ENCODE results near the gene BTNL9. TPM values are rescaled to one million over a fixed set of nuclear protein-coding genes. Genes with fewer than 3 reads are reported as not detected.
"Not testable (repeated sequence)": the region's sequence is repeated elsewhere in the genome, so short reads cannot be mapped to it uniquely, and the experiment has no call there.

BTNL9 gene
- total RNA-seq (2014; rRNA removed; shearing (Covaris generic)): 1.0 TPM in 2 replicates
- polyA plus RNA-seq (2014; cell fraction: nucleus; rRNA removed): 4.2 and 8.6 TPM in 2 replicates

- DNase-seq (ENCODE audit: extremely low read depth, low read depth): no peak
Observed at GRCh38 chr5:181039931-181040630, at the start of gene BTNL9. Gene BTNL9, plus strand, starts transcription at chr5:181040266. Its CDS starts 5,224 bp downstream, at chr5:181045490.

- DNase-seq (ENCODE audit: extremely low read depth, low read depth): no peak
Observed at GRCh38 chr5:180990882-180991242, 49.2 kb upstream of the BTNL9 start.

DNA sequence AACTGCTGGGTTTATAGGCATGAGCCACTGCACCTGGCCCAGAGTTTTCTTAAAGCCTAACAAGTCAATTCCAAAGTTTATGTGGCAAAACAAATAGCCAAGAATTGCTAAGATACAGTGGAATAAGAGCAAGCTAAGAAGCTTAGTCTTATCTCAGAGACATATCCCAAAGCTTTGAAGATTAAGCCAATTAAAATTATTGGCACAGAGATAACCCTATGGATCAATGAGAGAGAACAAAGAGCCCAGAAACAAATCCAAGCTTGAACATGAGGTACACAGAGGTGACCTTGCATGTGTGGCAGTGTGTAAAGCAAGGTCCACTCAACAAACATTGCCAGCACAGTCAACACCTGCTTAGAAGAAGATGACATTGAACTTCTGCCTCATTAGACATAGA is 38.1 kb upstream of the BTNL9 start:
- DNase-seq (ENCODE audit: extremely low read depth, low read depth): no peak

DNA sequence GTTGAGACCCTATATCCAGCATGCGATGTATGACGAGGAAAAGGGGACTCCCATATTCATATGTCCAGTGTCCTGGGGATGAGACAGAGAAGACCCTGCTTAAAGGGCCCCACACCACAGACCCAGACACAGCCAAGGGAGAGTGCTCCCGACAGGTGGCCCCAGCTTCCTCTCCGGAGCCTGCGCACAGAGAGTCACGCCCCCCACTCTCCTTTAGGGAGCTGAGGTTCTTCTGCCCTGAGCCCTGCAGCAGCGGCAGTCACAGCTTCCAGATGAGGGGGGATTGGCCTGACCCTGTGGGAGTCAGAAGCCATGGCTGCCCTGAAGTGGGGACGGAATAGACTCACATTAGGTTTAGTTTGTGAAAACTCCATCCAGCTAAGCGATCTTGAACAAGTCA is 34.3 kb upstream of the BTNL9 start:
- no peak for DNase-seq (ENCODE audit: extremely low read depth, low read depth)

- DNase-seq (ENCODE audit: extremely low read depth, low read depth): no peak
Observed at GRCh38 chr5:181008136-181008535, 31.9 kb upstream of the BTNL9 start.

DNA sequence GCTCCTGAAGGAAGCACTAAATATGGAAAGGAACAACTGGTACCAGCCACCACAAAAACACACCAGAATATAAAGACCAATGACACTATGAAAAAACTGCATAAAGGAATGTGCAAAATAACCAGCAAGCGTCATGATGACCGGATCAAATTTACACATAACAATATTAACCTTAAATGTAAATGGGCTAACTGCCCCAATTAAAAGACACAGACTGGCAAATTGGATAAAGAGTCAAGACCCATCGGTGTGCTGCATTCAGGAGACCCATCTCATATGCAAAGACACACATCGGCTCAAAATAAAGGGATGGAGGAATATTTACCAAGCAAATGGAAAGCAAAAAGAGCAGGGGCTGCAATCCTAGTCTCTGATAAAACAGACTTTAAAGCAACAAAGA is 30.0 kb upstream of the BTNL9 start:
- DNase-seq (ENCODE audit: extremely low read depth, low read depth): not testable (repeated sequence)

DNA sequence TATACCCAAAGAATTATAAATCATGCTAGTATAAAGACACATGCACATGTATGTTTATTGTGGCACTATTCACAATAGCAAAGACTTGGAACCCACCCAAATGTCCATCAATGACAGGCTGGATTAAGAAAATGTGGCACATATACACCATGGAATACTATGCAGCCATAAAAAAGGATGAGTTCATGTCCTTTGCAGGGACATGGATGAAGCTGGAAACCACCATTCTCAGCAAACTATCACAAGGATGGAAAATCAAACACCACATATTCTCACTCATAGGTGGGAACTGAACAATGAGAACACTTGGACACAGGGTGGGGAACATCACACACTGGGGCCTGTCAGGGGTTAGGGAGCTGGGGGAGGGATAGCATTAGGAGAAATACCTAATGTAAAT is 25.4 kb upstream of the BTNL9 start:
- not testable (repeated sequence) for DNase-seq (ENCODE audit: extremely low read depth, low read depth)

DNA sequence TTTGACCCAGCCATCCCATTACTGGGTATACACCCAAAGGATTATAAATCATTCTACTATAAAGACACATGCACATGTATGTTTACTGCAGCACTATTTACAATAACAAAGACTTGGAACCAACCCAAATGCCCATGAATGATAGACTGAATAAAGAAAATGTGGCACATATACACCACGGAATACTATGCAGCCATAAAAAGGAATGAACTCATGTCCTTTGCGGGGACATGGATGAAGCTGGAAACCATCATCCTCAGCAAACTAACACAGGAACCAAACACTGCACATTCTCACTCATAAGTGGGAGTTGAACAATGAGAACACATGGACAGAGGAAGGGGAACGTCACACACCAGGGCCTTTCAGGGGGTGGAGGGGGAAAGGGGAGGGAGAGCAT is 22.6 kb upstream of the BTNL9 start:
- DNase-seq (ENCODE audit: extremely low read depth, low read depth): not testable (repeated sequence)

DNA sequence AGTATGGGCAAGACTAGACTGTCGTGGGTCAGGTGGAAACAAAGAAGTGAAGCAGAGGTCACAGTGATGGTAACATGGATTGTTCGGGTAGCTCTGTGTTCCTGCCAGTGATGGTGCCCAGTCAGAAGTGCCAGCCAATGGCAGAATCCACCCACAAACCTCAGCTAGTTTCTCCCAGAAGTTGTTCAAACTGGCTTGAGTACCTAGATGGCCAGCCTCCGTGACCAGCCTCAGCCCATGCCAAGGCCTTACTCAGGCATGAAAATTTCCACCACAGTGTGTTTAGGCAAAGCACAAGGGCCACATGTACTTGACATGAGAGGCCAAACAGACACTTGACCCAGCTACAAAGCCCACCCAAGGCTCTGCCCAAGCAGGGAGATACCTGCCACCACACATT is 19.4 kb upstream of the BTNL9 start:
- no peak for DNase-seq (ENCODE audit: extremely low read depth, low read depth)

GRCh38 chr5:181024245-181025064 is 15.6 kb upstream of the BTNL9 start:
- no peak for DNase-seq (ENCODE audit: extremely low read depth, low read depth)

- DNase-seq (ENCODE audit: extremely low read depth, low read depth): no peak
Observed at GRCh38 chr5:181027452-181028031, 12.5 kb upstream of the BTNL9 start.

GRCh38 chr5:181028032-181028819 is 11.8 kb upstream of the BTNL9 start:
- no peak for DNase-seq (ENCODE audit: extremely low read depth, low read depth)

DNA sequence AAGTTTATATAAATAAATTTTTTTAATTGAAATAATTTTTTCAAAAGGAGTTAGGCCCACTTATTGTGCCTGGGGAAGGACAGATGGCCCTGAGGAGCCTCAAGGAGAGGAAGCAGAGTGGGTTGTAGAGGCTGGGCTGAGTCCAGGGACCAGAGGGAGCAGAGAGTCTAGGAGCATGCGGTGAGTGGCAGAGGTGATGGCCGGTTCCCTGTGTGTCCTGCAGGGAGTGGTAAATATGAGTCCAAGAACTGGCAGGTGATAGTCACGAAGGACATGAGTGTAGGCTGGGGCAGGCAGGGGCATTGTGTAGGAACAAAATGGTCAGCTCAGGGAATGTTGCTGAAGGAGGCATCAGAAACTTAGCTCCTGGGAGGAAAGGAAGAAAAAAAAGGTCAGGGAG is 8.3 kb upstream of the BTNL9 start:
- DNase-seq (ENCODE audit: extremely low read depth, low read depth): no peak

DNA sequence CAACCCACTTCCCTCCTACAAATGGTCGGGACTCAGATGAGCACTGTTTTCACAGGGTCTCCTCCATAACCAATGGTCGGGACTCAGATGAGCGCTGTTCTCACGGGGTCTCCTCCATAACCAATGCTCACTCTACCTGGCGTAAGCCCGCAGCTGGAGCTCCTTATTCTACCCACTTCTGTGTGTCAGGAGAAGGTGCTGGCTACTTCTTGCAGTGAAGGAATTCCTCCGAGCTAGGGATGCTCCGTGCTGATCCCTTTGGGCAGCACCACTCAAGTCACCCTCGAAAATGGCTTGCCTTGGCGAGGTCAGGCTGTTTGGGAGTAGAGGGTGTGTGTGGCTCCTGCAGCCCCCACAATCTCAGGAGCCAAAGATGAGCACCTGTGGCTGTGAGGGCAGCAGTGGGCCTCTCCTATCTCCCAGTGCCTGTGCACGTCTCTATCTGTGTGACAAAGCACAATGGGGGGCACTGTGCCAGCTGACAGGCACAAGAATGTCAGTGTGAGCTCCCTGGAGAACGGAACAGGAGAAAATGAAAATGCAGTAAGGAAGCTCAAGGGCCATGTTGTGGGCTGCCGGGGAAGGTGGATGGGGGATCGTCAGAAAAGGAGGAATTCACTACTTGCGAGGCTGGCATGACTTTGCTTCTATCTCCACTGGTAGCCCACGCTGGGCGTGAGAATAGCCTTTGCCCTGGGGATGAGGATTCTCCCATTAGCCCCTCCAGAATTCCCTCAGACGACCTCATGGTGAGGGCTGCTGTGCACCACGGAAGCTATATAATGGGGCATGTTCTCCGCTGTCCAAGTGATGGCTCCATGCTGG is 3.9 kb upstream of the BTNL9 start:
- no peak for DNase-seq (ENCODE audit: extremely low read depth, low read depth)

DNA sequence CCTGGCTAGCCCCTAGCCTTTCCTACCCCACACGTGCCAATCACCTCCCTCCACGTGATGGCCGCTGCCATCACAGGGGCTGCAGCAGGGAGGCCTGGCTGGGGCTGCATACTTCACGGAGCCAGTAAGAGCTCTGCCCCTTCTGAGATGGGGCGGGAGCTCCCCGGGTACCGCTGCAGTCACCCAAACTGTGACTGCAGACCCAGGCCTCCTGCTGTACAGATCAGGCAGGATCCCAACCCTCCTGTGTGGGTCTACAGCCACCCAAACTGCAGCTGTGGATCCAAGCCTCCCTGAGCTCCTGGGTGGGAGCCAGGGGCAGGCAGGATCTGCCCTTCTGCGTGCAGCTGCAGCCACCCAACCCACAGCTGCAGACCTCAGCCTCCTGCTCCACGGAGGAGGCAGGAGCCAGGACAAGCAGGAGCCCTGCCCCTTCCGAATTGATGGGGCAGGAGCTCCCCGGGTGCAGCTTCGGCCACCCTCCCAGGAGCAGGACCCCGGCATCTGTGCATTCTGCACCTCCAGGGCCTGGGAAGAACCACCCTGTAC is 3.2 kb upstream of the BTNL9 start:
- DNase-seq (ENCODE audit: extremely low read depth, low read depth): no peak

DNA sequence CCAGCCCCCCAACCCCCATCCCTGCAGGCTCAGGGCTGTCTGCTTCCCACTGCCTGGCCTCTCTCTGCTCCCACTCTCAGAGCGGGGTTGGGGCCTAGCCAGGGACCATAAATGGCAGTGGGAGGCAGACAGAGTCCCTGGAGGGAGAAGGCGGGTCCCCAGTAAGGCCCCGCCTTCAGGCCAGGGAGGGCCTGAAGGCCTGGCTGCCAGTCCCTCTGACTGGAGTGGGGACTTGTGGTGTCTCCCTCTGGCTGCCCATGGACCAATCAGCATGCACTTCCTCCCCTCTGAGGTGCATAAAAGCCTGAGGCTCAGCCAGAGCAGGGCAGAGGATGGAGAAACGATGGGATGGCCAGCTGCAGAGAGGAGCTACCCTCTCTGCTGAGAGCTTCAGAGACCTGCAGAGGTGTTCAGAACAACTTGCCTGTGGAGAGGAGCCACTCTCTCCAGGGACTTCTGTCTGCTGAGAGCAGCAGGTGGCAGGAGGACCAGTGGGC is 2.7 kb upstream of the BTNL9 start:
- no peak for DNase-seq (ENCODE audit: extremely low read depth, low read depth)

DNA sequence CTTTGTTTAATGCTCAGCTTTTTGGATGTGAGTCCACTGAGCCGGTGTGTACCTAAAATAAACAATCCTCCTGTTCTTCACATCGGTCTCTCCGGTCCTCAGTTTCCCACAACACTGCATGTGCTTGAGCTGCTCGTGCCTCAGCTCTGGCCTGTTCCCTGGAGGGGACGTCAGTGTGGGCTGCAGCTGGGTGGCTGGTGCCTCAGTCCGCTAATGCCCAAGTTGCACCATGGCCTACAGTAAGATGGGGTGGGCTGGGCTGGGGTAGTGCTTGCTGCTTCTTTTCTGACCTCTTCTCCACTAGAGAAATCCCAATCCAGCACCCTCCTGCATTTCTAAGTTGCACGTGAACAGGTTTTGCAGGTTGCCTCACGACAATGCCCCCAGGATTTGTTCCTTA is 595 bp upstream of the BTNL9 start:
- DNase-seq (ENCODE audit: extremely low read depth, low read depth): no peak

GRCh38 chr5:181040631-181040945 is 522 bp downstream of the BTNL9 start:
- DNase-seq (ENCODE audit: extremely low read depth, low read depth): no peak

- DNase-seq (ENCODE audit: extremely low read depth, low read depth): no peak
Observed at GRCh38 chr5:181041043-181041442, 977 bp downstream of the BTNL9 start.
